Left ventricle myocardium inferior (tissue), 1 donor: ENCODE results near the gene PNLIPRP2. TPM values are rescaled to one million over a fixed set of nuclear protein-coding genes. Genes with fewer than 3 reads are reported as not detected.

ENCODE experiments used
- DNase-seq: peaks from one replicate; pipeline ENCODE4 v3.0.0-alpha.2; 2020
- H3K27ac ChIP-seq: fragments of 200-600 bp; replicated peaks from 2 replicates; pipeline ENCODE4 v1.8.0; 2021
- H3K27me3 ChIP-seq: fragments of 200-600 bp; 2 replicates; pipeline ENCODE4 v1.8.0; 2021; ENCODE audit warnings: low read depth
- H3K36me3 ChIP-seq: fragments of 200-600 bp; 2 replicates; pipeline ENCODE4 v1.8.0; 2021
- H3K4me1 ChIP-seq: fragments of 200-600 bp; 2 replicates; pipeline ENCODE4 v1.8.0; 2021
- H3K4me3 ChIP-seq: fragments of 200-600 bp; 2 replicates; pipeline ENCODE4 v1.8.0; 2021; ENCODE audit warnings: mild to moderate bottlenecking, moderate library complexity
- H3K9me3 ChIP-seq: fragments of 200-600 bp; replicated peaks from 2 replicates; pipeline ENCODE4 v1.8.0; 2021
- intact Hi-C: fragments of 100-400 bp; cut with micrococcal nuclease; formaldehyde crosslinking; loops from one replicate; pipeline ENCODE4 v1.11.0; 2022
- total RNA-seq: library from RNA; stranded (reverse); fragmentation: NEBNext Ultra II Directional; extraction: Animal tissue kit (Norgen Biotek cat#: 25700); gene quantifications from one replicate; pipeline ENCODE4 v1.2.1, GENCODE V29; 2021
- TF ChIP-seq, protein P1 (sequence below): fragments of 200-600 bp; IDR thresholded peaks from 2 replicates; pipeline ENCODE4 v1.8.0; 2021; ENCODE audit warnings: antibody characterized with exemption, mild to moderate bottlenecking, borderline replicate concordance
- donor health status: DM: no; HTN: yes; CAD: no; lungs with severe emphysema.

Gene PNLIPRP2
- total RNA-seq, 1 donor from 2014 or later, result not detected

DNA sequence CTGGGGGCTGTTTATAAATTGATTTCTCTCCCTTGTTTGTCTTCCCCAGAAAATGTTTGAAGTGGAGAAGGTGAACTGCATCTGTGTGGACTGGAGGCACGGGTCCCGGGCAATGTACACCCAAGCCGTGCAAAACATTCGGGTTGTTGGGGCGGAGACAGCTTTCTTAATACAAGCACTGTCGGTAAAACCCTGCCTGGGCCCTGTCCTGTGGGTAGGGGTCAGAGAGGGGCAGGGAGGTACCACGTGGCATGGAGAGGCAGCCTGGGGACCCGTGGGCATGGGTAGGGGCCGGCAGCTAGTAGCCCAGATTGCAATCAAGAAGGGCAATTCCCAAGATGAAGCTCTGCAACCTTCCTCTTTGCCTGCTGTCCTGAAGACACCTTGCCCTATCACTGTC is 6.1 kb downstream of the PNLIPRP2 start:
- TF ChIP-seq, protein P1, sequence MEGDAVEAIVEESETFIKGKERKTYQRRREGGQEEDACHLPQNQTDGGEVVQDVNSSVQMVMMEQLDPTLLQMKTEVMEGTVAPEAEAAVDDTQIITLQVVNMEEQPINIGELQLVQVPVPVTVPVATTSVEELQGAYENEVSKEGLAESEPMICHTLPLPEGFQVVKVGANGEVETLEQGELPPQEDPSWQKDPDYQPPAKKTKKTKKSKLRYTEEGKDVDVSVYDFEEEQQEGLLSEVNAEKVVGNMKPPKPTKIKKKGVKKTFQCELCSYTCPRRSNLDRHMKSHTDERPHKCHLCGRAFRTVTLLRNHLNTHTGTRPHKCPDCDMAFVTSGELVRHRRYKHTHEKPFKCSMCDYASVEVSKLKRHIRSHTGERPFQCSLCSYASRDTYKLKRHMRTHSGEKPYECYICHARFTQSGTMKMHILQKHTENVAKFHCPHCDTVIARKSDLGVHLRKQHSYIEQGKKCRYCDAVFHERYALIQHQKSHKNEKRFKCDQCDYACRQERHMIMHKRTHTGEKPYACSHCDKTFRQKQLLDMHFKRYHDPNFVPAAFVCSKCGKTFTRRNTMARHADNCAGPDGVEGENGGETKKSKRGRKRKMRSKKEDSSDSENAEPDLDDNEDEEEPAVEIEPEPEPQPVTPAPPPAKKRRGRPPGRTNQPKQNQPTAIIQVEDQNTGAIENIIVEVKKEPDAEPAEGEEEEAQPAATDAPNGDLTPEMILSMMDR, result no peak
- Histone ChIP-seq H3K4me1 (peaks cover 8% of the 10 kb centered on the region), H3K27ac (no peak overlapping the region)

DNA sequence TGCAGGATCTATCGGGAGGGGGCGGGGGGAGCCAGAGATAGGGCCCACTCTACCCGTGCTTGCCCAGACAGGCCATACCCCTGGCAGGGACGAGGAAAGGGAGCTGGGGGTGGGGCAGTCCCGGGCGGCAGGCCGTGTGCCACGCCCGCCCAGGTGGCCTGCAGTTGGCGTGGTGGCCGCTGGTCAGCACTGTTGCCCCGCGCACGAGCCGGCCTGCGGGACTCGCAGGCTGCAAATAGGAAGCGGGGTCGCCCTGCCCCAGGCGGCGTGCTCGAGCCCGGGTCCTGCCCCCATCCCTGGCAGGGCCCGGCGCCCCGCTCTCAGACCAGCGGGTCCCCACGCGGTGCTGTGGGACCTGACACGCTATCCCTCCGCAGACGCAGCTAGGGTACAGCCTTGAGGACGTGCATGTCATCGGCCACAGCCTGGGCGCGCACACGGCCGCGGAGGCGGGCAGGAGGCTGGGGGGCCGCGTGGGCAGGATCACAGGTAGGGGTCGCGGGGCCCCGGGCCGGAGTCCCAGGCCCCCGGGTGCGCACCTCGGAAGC is 6.7 kb downstream of the PNLIPRP2 start:
- TF ChIP-seq, protein P1, result peak; percentile 62
- Histone ChIP-seq H3K27me3 (peaks cover 72% of the 10 kb centered on the region), H3K9me3 (no peaks in the 10 kb centered on the region), H3K4me1 (peaks cover 8% of the 10 kb centered on the region), H3K36me3 (no peaks in the 10 kb centered on the region), H3K27ac (no peak overlapping the region), H3K4me3 (peak overlapping the region; percentile 55)
- no peak for DNase-seq
- intact Hi-C loops, result no loop called here

More for the DNA sequence above, 6.1 kb downstream of the PNLIPRP2 start:
- Histone ChIP-seq H3K27me3 (peaks cover 78% of the 10 kb centered on the region), H3K9me3 (no peaks in the 10 kb centered on the region), H3K36me3 (no peaks in the 10 kb centered on the region), H3K4me3 (no peak overlapping the region)
- intact Hi-C loops, result no loop called here
- no peak for DNase-seq

DNA sequence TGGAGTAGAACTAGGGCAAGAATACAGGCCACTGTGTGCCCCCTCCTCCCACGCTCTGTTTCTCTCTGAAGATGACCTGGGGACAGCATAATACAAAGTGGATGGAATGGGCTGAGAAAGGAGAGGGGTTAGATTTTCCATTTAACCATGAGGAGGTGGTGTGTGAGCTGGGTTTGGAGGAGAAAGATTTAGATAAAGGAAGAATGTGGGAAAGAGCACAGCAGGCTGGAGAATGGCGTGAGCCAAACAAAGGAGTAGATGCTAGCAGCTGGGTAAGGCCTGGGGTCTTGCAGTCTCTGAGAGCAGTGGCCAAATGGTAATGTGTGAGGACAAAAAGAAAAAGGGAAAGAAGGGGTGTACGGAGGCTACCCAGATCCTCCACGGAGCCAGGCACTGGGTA is 8.6 kb downstream of the PNLIPRP2 start:
- Histone ChIP-seq H3K27me3 (peaks cover 53% of the 10 kb centered on the region), H3K9me3 (no peaks in the 10 kb centered on the region), H3K36me3 (no peaks in the 10 kb centered on the region), H3K4me3 (no peak overlapping the region), H3K27ac (no peak overlapping the region), H3K4me1 (peaks cover 8% of the 10 kb centered on the region)
- TF ChIP-seq, protein P1, result no peak
- no peak for DNase-seq
- intact Hi-C loops, result no loop called here

DNA sequence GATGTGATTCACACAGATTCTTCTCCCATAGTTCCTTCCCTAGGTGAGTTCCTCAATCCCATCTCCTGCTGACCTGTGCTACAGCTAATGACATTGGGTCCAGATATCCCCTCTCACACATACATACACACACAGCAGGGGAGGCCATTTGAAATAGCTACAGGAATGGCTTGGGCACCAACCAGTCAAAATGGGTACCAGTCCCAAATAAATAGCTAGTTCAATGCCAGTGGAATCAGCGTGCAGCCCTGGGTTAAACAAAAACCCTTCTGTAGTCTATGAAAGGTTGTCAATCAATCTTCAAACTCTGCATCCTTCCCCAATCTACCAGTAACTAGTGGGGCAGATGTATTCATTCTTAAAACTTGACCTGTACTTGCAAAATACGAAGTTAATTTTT is 9.3 kb downstream of the PNLIPRP2 start:
- Histone ChIP-seq H3K27ac (no peak overlapping the region), H3K4me1 (peaks cover 8% of the 10 kb centered on the region), H3K36me3 (no peaks in the 10 kb centered on the region), H3K4me3 (no peak overlapping the region), H3K9me3 (no peaks in the 10 kb centered on the region), H3K27me3 (peaks cover 46% of the 10 kb centered on the region)
- TF ChIP-seq, protein P1, result no peak
- no peak for DNase-seq
- intact Hi-C loops, result no loop called here

DNA sequence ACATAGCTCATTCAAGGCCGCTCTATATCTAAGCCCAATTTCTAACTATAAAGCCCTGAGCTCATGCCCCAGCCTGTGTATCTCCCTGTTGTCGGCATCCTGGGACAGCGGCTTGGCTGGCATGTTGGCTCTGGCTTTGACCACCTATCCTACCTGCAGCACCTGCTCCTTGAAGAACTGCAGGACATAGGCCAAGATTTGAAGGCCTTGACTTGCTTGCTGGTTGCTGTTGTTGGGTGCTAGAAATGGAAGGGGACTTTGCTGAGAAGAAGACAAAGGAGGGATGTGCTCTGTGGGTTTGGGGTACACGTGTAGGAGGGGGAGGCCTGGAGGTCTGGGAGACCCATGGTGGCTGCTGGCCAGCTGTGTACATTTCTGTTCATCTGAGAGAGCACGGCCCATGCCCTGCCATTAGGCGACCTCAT is 11.1 kb downstream of the PNLIPRP2 start:
- no peaks in the 10 kb centered on the region for H3K36me3 ChIP-seq
- no peak for DNase-seq
- TF ChIP-seq, protein P1, result no peak
- intact Hi-C loops, result no loop called here
- peaks cover 8% of the 10 kb centered on the region for H3K4me1 ChIP-seq
- no peak overlapping the region for H3K4me3 ChIP-seq
- H3K27me3 ChIP-seq, result peaks cover 28% of the 10 kb centered on the region
- no peak overlapping the region for H3K27ac ChIP-seq
- no peaks in the 10 kb centered on the region for H3K9me3 ChIP-seq
